Peyer's patch (tissue), 4 donors: ENCODE measurements around the gene STIMATE. TPM values are rescaled to one million over a fixed set of nuclear protein-coding genes. Genes with fewer than 3 reads are reported as not detected.

Source experiments
- DNase-seq, 3 donors: peaks; one replicate each; pipeline ENCODE4 v3.0.0-alpha.2; 2017 to 2019
- H3K27ac ChIP-seq, 4 donors: fragments of 200-600 bp; sonication (generic); one replicate each; pipeline ENCODE4 v1.5.1; 2016 to 2019
- H3K27me3 ChIP-seq, 2 donors: fragments of 200-600 bp; sonication (generic); one replicate each; pipeline ENCODE4 v1.5.1; 2019
- H3K36me3 ChIP-seq, 3 donors: fragments of 200-600 bp; sonication (generic); one replicate each; pipeline ENCODE4 v1.5.1; 2016 to 2019
- H3K4me1 ChIP-seq, 4 donors: fragments of 200-600 bp; sonication (generic); one replicate each; pipeline ENCODE4 v1.5.1; 2016 to 2019
- H3K4me3 ChIP-seq, 4 donors: fragments of 200-600 bp; sonication (generic); 1 replicate in 3 of 4; 2 replicates in 1 of 4; pipeline ENCODE4 v1.5.1; 2016 to 2019; ENCODE audit warnings: mild to moderate bottlenecking in 1 of 4
- H3K9me3 ChIP-seq, 4 donors: fragments of 200-600 bp; sonication (generic); one replicate each; pipeline ENCODE4 v1.5.1; 2016 to 2019; ENCODE audit warnings: mild to moderate bottlenecking in 1 of 4
- CTCF ChIP-seq, 6 experiments: fragments of 450-650 bp in 4 of 6; fragments of 200-600 bp in 2 of 6; sonication (generic) in 1 of 6; IDR thresholded peaks; one replicate each; pipeline ENCODE4 v1.5.1; 2017 to 2019; ENCODE audit warnings: antibody characterized with exemption in 6 of 6, mild to moderate bottlenecking in 3 of 6, moderate library complexity in 1 of 6
- POLR2A ChIP-seq, 2 donors: fragments of 450-650 bp; IDR thresholded peaks; one replicate each; pipeline ENCODE4 v1.5.1; 2017; ENCODE audit warnings: antibody characterized with exemption in 2 of 2, mild to moderate bottlenecking in 2 of 2, moderate library complexity in 2 of 2
- total RNA-seq, 4 donors: library from RNA; depleted of rRNA; stranded (reverse); fragments of >200 nt; gene quantifications; one replicate each; pipeline ENCODE4 v1.1.0, GENCODE V29; 2016

STIMATE gene
- total RNA-seq, 4 donors from 2014 or later = 16.1 to 91.6 (median 17.0) TPM

DNA sequence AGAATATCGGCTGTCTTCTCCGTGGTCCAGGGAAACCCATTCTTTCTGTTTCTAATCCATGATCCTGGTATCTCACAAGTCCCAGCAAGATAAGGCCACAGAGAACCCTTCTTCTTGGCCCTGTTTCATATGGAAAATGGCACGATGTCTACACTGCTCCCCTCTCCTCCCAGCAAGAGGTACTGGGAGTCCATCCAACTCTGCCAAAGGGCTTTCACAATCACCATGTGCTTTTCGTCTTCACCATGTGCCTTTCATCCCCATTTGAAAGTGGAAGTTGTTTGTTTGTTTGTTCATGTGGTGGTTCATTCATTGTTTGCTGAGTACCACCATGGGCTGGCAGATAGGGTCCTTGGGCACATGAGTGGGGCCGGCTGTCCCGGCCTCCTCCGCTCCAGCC lies 97.3 kb downstream of the STIMATE start:
- TF ChIP-seq CTCF (IDR thresholded peaks at IDR 0.05) (no peak), POLR2A (IDR thresholded peaks at IDR 0.05) (no peak)
- H3K27ac ChIP-seq = no peak overlapping the region
- H3K9me3 ChIP-seq = no peaks in the 10 kb centered on the region
- no peaks in the 10 kb centered on the region for H3K4me1 ChIP-seq
- H3K36me3 ChIP-seq = no peaks in the 10 kb centered on the region
- no peak for DNase-seq
- no peak overlapping the region for H3K4me3 ChIP-seq
- no peaks in the 10 kb centered on the region for H3K27me3 ChIP-seq

- no peak for DNase-seq
- H3K4me3 ChIP-seq = no peak overlapping the region
- H3K9me3 ChIP-seq = no peaks in the 10 kb centered on the region
- H3K27ac ChIP-seq = no peak overlapping the region
- no peak for TF ChIP-seq POLR2A (IDR thresholded peaks at IDR 0.05)
- peak in 4 of 6 experiments; percentile 32 to 40 (median 36) for TF ChIP-seq CTCF (IDR thresholded peaks at IDR 0.05)
- no peaks in the 10 kb centered on the region for H3K4me1 ChIP-seq
- H3K27me3 ChIP-seq = no peaks in the 10 kb centered on the region
- H3K36me3 ChIP-seq = no peaks in the 10 kb centered on the region
Observed at GRCh38 chr3:52798978-52799476, 98.3 kb downstream of the STIMATE start.

DNA sequence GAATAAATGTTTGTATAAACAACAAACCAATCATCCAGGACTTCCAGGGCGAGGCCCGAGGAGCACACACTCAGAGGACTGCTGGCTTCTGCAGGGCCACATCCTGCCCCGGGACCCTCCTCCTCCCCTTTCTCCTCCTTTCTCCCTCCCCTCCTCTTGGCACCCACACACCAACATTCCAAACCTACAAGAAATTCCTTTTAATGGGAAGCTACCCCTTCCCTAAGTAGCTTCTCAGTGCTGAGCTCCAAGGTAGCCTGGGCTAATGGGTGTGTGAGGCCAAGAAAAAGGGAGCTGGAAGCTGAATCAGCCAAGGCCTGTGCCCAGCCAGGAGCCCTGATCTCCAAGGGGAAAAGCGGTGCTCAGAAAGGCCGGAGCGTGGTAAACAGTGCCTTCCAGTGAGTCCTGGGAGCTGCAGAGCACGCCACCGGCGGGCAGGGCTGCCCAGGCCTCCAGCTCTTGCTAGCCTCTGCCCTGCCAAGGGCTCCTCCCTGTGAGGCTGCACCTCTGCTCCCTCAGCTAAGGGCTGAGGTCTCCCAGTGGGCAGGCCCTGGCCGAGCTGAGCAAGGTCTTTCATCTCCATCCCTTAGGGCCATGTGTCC lies 98.9 kb downstream of the STIMATE start:
- no peaks in the 10 kb centered on the region for H3K27me3 ChIP-seq
- H3K9me3 ChIP-seq = no peaks in the 10 kb centered on the region
- TF ChIP-seq POLR2A (IDR thresholded peaks at IDR 0.05) (no peak), CTCF (IDR thresholded peaks at IDR 0.05) (no peak)
- no peaks in the 10 kb centered on the region for H3K36me3 ChIP-seq
- H3K27ac ChIP-seq = no peak overlapping the region
- DNase-seq = no peak
- no peaks in the 10 kb centered on the region for H3K4me1 ChIP-seq
- no peak overlapping the region for H3K4me3 ChIP-seq

DNA sequence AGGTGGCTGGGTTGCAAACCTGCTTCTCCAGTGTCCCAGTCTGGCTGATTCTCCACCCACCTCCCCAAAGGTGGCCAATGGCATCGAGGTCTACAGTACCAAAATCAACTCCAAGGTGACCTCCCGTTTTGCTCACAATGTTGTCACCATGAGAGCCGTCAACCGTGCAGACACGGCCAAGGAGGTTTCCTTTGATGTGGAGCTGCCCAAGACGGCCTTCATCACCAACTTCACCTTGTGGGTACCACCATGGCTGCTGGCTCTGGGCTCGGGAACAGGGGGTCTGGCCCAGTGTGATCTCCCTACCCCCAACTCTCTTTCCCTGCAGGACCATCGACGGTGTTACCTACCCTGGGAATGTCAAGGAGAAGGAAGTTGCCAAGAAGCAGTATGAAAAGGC lies 100.9 kb downstream of the STIMATE start:
- no peak for DNase-seq
- TF ChIP-seq CTCF (IDR thresholded peaks at IDR 0.05) (no peak), POLR2A (IDR thresholded peaks at IDR 0.05) (no peak)
- no peaks in the 10 kb centered on the region for H3K4me1 ChIP-seq
- no peaks in the 10 kb centered on the region for H3K9me3 ChIP-seq
- H3K4me3 ChIP-seq = no peak overlapping the region
- no peaks in the 10 kb centered on the region for H3K36me3 ChIP-seq
- H3K27ac ChIP-seq = no peak overlapping the region
- H3K27me3 ChIP-seq = no peaks in the 10 kb centered on the region

DNA sequence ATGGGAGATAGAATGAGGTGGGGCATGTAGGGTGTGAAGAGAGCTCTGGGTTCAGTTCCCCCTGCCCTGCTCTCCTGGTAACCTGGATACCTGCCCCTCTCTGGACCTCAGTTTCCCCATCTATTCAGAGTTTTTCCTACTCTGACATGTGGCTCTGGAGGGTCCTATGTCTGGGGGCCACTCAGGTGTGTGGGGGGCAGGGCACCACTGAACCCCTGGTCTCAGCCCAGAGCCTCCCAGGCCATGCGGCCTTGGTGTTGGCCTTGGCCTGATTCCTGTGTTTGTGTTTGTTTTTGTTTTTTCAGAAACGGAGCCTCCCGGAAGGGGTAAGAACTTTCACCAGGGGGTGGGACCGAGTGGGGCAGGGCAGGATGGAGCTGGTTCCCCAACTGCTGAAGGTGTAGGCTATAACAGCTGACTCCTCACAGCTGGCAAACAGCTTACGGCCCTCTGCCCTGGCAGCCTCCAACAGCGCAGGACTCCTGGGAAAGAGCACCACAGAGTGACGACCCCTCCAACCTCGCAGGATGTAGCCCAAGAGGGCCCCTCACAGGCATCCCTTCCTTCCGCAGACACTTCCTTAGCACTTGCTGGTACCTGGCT lies 101.9 kb downstream of the STIMATE start:
- TF ChIP-seq CTCF (IDR thresholded peaks at IDR 0.05) = no peak
- no peak for TF ChIP-seq POLR2A (IDR thresholded peaks at IDR 0.05)
- Histone ChIP-seq H3K4me1 (no peaks in the 10 kb centered on the region), H3K27ac (no peak overlapping the region), H3K36me3 (no peaks in the 10 kb centered on the region), H3K4me3 (peak overlapping the region in 1 of 4 donors; percentile 13), H3K9me3 (no peaks in the 10 kb centered on the region), H3K27me3 (no peaks in the 10 kb centered on the region)
- no peak for DNase-seq
